Mesothelial cell of epicardium (in vitro differentiated cells): ENCODE measurements around the gene TREX2. TPM values are rescaled to one million over a fixed set of nuclear protein-coding genes. Genes with fewer than 3 reads are reported as not detected.

ENCODE experiments used
- DNase-seq, 2 experiments: peaks; one replicate each; pipeline ENCODE4 v3.0.0; 2021; ENCODE audit warnings: low spot score in 2 of 2; ENCODE audit not compliant: unreplicated experiment in 2 of 2
- H3K27ac Mint-ChIP-seq: 2 replicates; pipeline ENCODE4 v1.8.0; 2021; ENCODE audit warnings: mixed read lengths
- H3K27me3 Mint-ChIP-seq: 2 replicates; pipeline ENCODE4 v1.8.0; 2021; ENCODE audit warnings: low read depth, mixed read lengths
- H3K36me3 Mint-ChIP-seq: 2 replicates; pipeline ENCODE4 v1.8.0; 2021; ENCODE audit warnings: mixed read lengths
- H3K4me1 Mint-ChIP-seq: 2 replicates; pipeline ENCODE4 v1.8.0; 2021; ENCODE audit warnings: mixed read lengths
- H3K4me3 Mint-ChIP-seq: 2 replicates; pipeline ENCODE4 v1.8.0; 2021; ENCODE audit warnings: mild to moderate bottlenecking, moderate library complexity, mixed read lengths
- H3K9me3 Mint-ChIP-seq: 2 replicates; pipeline ENCODE4 v1.8.0; 2021; ENCODE audit warnings: mixed read lengths
- total RNA-seq: library from RNA; stranded (reverse); gene quantifications from 3 replicates; pipeline ENCODE4 v1.2.1, GENCODE V29; 2021
- TF ChIP-seq, protein P1 (sequence below): fragments of 200-600 bp; sonication (generic); IDR thresholded peaks from one replicate; pipeline ENCODE4 v1.5.0; 2021; ENCODE audit warnings: antibody characterized with exemption; ENCODE audit not compliant: unreplicated experiment

TREX2 gene
- total RNA-seq, 1 donor from 2014 or later: 0.83 TPM

DNA sequence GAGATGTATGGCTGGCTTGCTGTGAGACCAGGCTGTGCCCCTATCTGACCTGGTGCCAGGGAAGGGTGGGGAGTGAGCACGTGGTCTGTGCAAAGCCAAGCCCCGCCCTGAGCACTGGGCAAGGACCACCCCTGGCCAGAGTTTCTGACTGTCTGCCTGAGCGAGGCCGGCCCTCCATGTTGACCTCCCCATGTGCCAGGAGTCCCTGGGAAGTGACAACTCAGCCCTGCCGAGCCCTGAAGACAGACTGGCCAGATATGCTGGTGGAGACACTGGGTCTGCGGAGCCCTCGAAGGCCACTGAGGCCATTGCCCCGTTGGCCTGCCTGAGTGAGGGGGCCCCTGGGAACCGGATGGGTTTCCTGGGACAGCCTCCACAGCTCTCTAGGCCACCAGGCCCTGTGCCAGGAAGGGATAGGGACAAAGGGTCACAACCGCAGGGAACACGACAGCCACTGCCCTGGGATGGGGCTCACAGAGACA lies 41.8 kb upstream of the TREX2 start:
- no peak for DNase-seq
- Mint-ChIP-seq H3K36me3 (no peaks in the 10 kb centered on the region), H3K27ac (no peak overlapping the region), H3K4me3 (no peak overlapping the region), H3K4me1 (peaks cover 14% of the 10 kb centered on the region), H3K27me3 (no peaks in the 10 kb centered on the region), H3K9me3 (no peaks in the 10 kb centered on the region)
- TF ChIP-seq, protein P1, sequence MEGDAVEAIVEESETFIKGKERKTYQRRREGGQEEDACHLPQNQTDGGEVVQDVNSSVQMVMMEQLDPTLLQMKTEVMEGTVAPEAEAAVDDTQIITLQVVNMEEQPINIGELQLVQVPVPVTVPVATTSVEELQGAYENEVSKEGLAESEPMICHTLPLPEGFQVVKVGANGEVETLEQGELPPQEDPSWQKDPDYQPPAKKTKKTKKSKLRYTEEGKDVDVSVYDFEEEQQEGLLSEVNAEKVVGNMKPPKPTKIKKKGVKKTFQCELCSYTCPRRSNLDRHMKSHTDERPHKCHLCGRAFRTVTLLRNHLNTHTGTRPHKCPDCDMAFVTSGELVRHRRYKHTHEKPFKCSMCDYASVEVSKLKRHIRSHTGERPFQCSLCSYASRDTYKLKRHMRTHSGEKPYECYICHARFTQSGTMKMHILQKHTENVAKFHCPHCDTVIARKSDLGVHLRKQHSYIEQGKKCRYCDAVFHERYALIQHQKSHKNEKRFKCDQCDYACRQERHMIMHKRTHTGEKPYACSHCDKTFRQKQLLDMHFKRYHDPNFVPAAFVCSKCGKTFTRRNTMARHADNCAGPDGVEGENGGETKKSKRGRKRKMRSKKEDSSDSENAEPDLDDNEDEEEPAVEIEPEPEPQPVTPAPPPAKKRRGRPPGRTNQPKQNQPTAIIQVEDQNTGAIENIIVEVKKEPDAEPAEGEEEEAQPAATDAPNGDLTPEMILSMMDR: no peak

DNA sequence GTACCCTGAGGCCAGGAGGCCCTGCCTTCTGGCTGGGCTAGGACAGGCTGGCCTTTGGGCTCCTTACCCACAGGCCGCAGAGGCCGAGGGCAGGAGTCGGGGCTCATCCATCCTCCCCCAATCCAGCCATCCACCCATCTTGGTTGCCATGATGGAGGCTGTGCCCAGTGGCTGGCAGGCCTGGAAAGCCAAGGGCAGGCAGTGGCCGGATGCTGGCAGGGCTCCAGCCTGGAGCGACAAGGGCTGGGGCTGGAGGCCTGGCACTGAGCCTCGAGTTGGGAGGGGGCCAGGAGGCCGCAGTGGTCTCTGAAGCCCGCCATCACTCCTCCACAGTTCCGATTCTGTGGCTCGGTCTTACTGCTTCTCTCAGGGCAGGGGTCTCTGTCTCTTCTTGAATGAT lies 40.3 kb upstream of the TREX2 start:
- no peak overlapping the region for H3K27ac Mint-ChIP-seq
- H3K36me3 Mint-ChIP-seq: no peaks in the 10 kb centered on the region
- H3K4me3 Mint-ChIP-seq: no peak overlapping the region

DNA sequence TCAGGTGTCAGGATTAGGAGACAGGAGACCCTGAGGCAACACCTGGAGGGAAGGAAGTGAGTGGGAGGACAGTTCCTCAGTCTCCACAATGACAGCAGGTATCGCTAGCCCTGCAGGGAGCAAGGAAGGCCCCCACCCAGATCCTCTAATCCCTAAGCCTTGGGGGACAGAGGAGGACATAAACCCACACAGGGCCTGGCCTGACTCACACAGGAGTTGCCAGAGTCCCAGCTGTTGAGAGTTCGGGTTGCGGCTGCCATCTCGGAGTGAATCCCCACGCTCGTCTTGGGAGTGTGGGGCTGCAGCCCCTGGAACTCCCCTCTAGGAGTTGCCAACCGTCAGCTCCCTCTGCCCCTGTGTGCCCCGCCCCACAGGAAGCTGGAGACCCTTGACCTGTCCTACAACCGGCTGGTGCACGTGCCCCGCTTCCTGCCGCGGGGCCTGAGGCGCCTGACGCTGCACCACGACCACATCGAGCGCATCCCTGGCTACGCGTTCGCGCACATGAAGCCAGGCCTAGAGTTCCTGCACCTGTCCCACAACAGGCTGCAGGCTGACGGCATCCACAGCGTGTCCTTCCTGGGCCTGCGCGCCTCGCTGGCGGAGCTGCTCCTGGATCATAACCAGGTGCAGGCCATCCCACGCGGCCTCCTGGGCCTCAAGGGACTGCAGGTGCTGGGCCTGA lies 39.7 kb upstream of the TREX2 start:
- H3K36me3 Mint-ChIP-seq: no peaks in the 10 kb centered on the region
- no peak overlapping the region for H3K27ac Mint-ChIP-seq

More for the DNA sequence above, 40.3 kb upstream of the TREX2 start:
- Mint-ChIP-seq H3K27me3 (no peaks in the 10 kb centered on the region), H3K4me1 (peaks cover 11% of the 10 kb centered on the region), H3K9me3 (no peaks in the 10 kb centered on the region)
- no peak for DNase-seq
- TF ChIP-seq, protein P1: no peak

DNA sequence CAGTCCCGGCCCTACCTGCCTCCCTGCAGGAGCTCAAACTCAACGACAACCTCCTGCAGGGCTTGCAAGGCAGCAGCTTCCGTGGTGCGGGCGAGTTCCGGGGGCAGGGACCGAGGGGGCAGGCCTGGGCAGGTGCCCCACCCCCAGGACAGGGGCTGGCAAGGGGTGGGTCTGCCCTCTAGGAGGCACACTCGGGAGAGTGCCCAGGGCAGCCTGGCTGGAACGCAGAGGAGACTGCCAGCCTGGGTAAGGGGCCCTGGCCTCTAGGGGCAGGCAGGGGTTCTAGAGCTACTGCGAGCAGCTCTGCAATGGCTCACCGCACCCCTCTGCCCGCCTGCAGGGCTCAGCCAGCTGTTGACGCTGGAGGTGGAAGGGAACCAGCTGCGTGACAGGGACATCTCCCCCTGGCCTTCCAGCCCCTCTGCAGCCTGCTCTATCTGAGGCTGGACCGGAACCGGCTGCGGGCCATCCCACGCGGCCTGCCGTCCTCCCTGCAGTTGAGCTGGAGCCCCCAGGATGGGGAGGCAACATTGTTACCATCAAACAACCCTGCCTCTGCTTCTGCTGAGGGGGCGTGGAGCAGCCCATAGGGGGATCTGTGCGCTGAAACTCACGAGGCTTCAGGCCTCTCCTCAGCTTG lies 36.6 kb upstream of the TREX2 start:
- Mint-ChIP-seq H3K9me3 (no peaks in the 10 kb centered on the region), H3K27ac (no peak overlapping the region), H3K4me3 (no peak overlapping the region), H3K4me1 (peaks cover 9% of the 10 kb centered on the region), H3K27me3 (no peaks in the 10 kb centered on the region), H3K36me3 (no peaks in the 10 kb centered on the region)
- TF ChIP-seq, protein P1: no peak
- DNase-seq: no peak

More for the DNA sequence above, 39.7 kb upstream of the TREX2 start:
- no peak for DNase-seq
- Mint-ChIP-seq H3K4me1 (peaks cover 7% of the 10 kb centered on the region), H3K4me3 (no peak overlapping the region), H3K9me3 (no peaks in the 10 kb centered on the region), H3K27me3 (no peaks in the 10 kb centered on the region)
- TF ChIP-seq, protein P1: no peak

DNA sequence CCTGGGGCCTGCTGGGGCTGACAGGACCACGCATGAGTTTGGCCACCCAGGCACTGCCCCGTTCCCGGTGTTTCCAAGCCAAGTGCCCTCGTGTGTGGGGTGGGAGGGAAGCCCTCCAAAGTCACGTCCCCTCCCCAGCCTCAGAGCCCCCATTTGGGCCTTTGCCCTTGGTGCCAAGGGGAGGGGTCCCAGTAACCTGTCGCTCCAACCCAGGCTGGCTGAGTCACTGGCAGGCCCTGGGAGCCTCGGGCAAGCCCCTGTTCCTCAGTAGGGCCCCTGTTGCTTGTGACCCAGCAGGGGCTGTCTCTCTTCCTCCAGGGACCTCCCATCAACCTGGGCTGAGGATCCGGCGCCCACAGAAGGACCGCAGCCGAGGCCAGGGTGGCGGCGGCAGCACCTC lies 35.2 kb upstream of the TREX2 start:
- DNase-seq: no peak
- Mint-ChIP-seq H3K27me3 (no peaks in the 10 kb centered on the region), H3K36me3 (no peaks in the 10 kb centered on the region), H3K9me3 (no peaks in the 10 kb centered on the region), H3K27ac (no peak overlapping the region), H3K4me3 (no peak overlapping the region), H3K4me1 (peaks cover 7% of the 10 kb centered on the region)
- TF ChIP-seq, protein P1: no peak
